ENCODE data around the gene FSTL3.

The FSTL3 gene

GRCh38 chr19:680287-681028 is 4.3 kb downstream of the FSTL3 start:
- Histone ChIP-seq H3K36me3 (ENCODE audit: insufficient read depth, low read length) (peaks cover 25% of the 10 kb centered on the region), H3K4me3 (ENCODE audit: low read length) (peak overlapping the region; percentile 88), H3K4me2 (ENCODE audit: low read length) (peak overlapping the region; percentile 100), H3K4me1 (ENCODE audit: control insufficient read depth, insufficient read depth, low read length) (peaks cover 27% of the 10 kb centered on the region), H3K9me3 (replicated peaks; ENCODE audit: low read length) (no peaks in the 10 kb centered on the region), H3K27me3 (ENCODE audit: control insufficient read depth, insufficient read depth, low read length) (no peaks in the 10 kb centered on the region), H3K9ac (ENCODE audit: low read depth, low read length) (peak overlapping the region; percentile 90)

- peaks cover 21% of the 10 kb centered on the region for H3K4me1 ChIP-seq (ENCODE audit: control insufficient read depth, insufficient read depth, low read length)
- peak overlapping the region; percentile 80 for H3K4me2 ChIP-seq (ENCODE audit: low read length)
- no peaks in the 10 kb centered on the region for H3K9me3 ChIP-seq (replicated peaks; ENCODE audit: low read length)
- H3K27me3 ChIP-seq (ENCODE audit: control insufficient read depth, insufficient read depth, low read length) = no peaks in the 10 kb centered on the region
- no peak overlapping the region for H3K9ac ChIP-seq (ENCODE audit: low read depth, low read length)
- H3K36me3 ChIP-seq (ENCODE audit: insufficient read depth, low read length) = peaks cover 25% of the 10 kb centered on the region
- peak overlapping the region; percentile 69 for H3K4me3 ChIP-seq (ENCODE audit: low read length)
Observed at GRCh38 chr19:681029-682019, 5.1 kb downstream of the FSTL3 start.

GRCh38 chr19:682678-683320 is 6.6 kb downstream of the FSTL3 start:
- H3K4me2 ChIP-seq (ENCODE audit: low read length) = no peak overlapping the region
- no peak overlapping the region for H3K9ac ChIP-seq (ENCODE audit: low read depth, low read length)
- no peaks in the 10 kb centered on the region for H3K9me3 ChIP-seq (replicated peaks; ENCODE audit: low read length)
- H3K27me3 ChIP-seq (ENCODE audit: control insufficient read depth, insufficient read depth, low read length) = no peaks in the 10 kb centered on the region
- H3K36me3 ChIP-seq (ENCODE audit: insufficient read depth, low read length) = peaks cover 23% of the 10 kb centered on the region
- H3K4me3 ChIP-seq (ENCODE audit: low read length) = no peak overlapping the region
- H3K4me1 ChIP-seq (ENCODE audit: control insufficient read depth, insufficient read depth, low read length) = peaks cover 17% of the 10 kb centered on the region

- peaks cover 19% of the 10 kb centered on the region for H3K36me3 ChIP-seq (ENCODE audit: insufficient read depth, low read length)
- H3K4me3 ChIP-seq (ENCODE audit: low read length) = no peak overlapping the region
- H3K9ac ChIP-seq (ENCODE audit: low read depth, low read length) = no peak overlapping the region
- H3K9me3 ChIP-seq (replicated peaks; ENCODE audit: low read length) = no peaks in the 10 kb centered on the region
- peaks cover 2% of the 10 kb centered on the region for H3K4me1 ChIP-seq (ENCODE audit: control insufficient read depth, insufficient read depth, low read length)
- H3K4me2 ChIP-seq (ENCODE audit: low read length) = no peak overlapping the region
- H3K27me3 ChIP-seq (ENCODE audit: control insufficient read depth, insufficient read depth, low read length) = no peaks in the 10 kb centered on the region
Observed at GRCh38 chr19:685454-685931, 9.3 kb downstream of the FSTL3 start.

GRCh38 chr19:686589-687297 is 10.6 kb downstream of the FSTL3 start:
- Histone ChIP-seq H3K4me3 (ENCODE audit: low read length) (no peak overlapping the region), H3K9me3 (replicated peaks; ENCODE audit: low read length) (no peaks in the 10 kb centered on the region), H3K27me3 (ENCODE audit: control insufficient read depth, insufficient read depth, low read length) (no peaks in the 10 kb centered on the region), H3K36me3 (ENCODE audit: insufficient read depth, low read length) (peaks cover 12% of the 10 kb centered on the region), H3K4me1 (ENCODE audit: control insufficient read depth, insufficient read depth, low read length) (no peaks in the 10 kb centered on the region), H3K4me2 (ENCODE audit: low read length) (no peak overlapping the region), H3K9ac (ENCODE audit: low read depth, low read length) (no peak overlapping the region)

GRCh38 chr19:687569-688166 is 11.5 kb downstream of the FSTL3 start:
- Histone ChIP-seq H3K4me3 (ENCODE audit: low read length) (no peak overlapping the region), H3K9me3 (replicated peaks; ENCODE audit: low read length) (no peaks in the 10 kb centered on the region), H3K27me3 (ENCODE audit: control insufficient read depth, insufficient read depth, low read length) (no peaks in the 10 kb centered on the region), H3K36me3 (ENCODE audit: insufficient read depth, low read length) (peaks cover 4% of the 10 kb centered on the region), H3K4me1 (ENCODE audit: control insufficient read depth, insufficient read depth, low read length) (no peaks in the 10 kb centered on the region), H3K4me2 (ENCODE audit: low read length) (no peak overlapping the region), H3K9ac (ENCODE audit: low read depth, low read length) (no peak overlapping the region)

GRCh38 chr19:688214-688613 is 12.0 kb downstream of the FSTL3 start:
- no peaks in the 10 kb centered on the region for H3K4me1 ChIP-seq (ENCODE audit: control insufficient read depth, insufficient read depth, low read length)
- no peaks in the 10 kb centered on the region for H3K36me3 ChIP-seq (ENCODE audit: insufficient read depth, low read length)
- H3K4me2 ChIP-seq (ENCODE audit: low read length) = no peak overlapping the region
- H3K4me3 ChIP-seq (ENCODE audit: low read length) = no peak overlapping the region
- no peak overlapping the region for H3K9ac ChIP-seq (ENCODE audit: low read depth, low read length)
- no peaks in the 10 kb centered on the region for H3K9me3 ChIP-seq (replicated peaks; ENCODE audit: low read length)
- no peaks in the 10 kb centered on the region for H3K27me3 ChIP-seq (ENCODE audit: control insufficient read depth, insufficient read depth, low read length)

GRCh38 chr19:688992-689391 is 12.8 kb downstream of the FSTL3 start:
- Histone ChIP-seq H3K36me3 (ENCODE audit: insufficient read depth, low read length) (no peaks in the 10 kb centered on the region), H3K4me3 (ENCODE audit: low read length) (no peak overlapping the region), H3K27me3 (ENCODE audit: control insufficient read depth, insufficient read depth, low read length) (no peaks in the 10 kb centered on the region), H3K4me2 (ENCODE audit: low read length) (no peak overlapping the region), H3K9me3 (replicated peaks; ENCODE audit: low read length) (no peaks in the 10 kb centered on the region), H3K4me1 (ENCODE audit: control insufficient read depth, insufficient read depth, low read length) (no peaks in the 10 kb centered on the region), H3K9ac (ENCODE audit: low read depth, low read length) (no peak overlapping the region)

GRCh38 chr19:690203-690602 is 14.0 kb downstream of the FSTL3 start:
- H3K36me3 ChIP-seq (ENCODE audit: insufficient read depth, low read length) = no peaks in the 10 kb centered on the region

GRCh38 chr19:694481-695351 is 18.5 kb downstream of the FSTL3 start:
- Histone ChIP-seq H3K27me3 (ENCODE audit: control insufficient read depth, insufficient read depth, low read length) (peaks cover 12% of the 10 kb centered on the region), H3K36me3 (ENCODE audit: insufficient read depth, low read length) (no peaks in the 10 kb centered on the region), H3K4me2 (ENCODE audit: low read length) (no peak overlapping the region), H3K9ac (ENCODE audit: low read depth, low read length) (no peak overlapping the region), H3K4me1 (ENCODE audit: control insufficient read depth, insufficient read depth, low read length) (no peaks in the 10 kb centered on the region), H3K4me3 (ENCODE audit: low read length) (no peak overlapping the region), H3K9me3 (replicated peaks; ENCODE audit: low read length) (no peaks in the 10 kb centered on the region)

More at GRCh38 chr19:690203-690602, 14.0 kb downstream of the FSTL3 start:
- peaks cover 7% of the 10 kb centered on the region for H3K27me3 ChIP-seq (ENCODE audit: control insufficient read depth, insufficient read depth, low read length)
- H3K9ac ChIP-seq (ENCODE audit: low read depth, low read length) = no peak overlapping the region
- no peaks in the 10 kb centered on the region for H3K4me1 ChIP-seq (ENCODE audit: control insufficient read depth, insufficient read depth, low read length)
- no peak overlapping the region for H3K4me3 ChIP-seq (ENCODE audit: low read length)
- no peaks in the 10 kb centered on the region for H3K9me3 ChIP-seq (replicated peaks; ENCODE audit: low read length)
- no peak overlapping the region for H3K4me2 ChIP-seq (ENCODE audit: low read length)

Data from skeletal muscle satellite cell (primary cell).